ENCODE results near the gene BGN. TPM values are rescaled to one million over a fixed set of nuclear protein-coding genes. Genes with fewer than 3 reads are reported as not detected.
A peak's percentile ranks its signal among the peaks of the same experiment; 100 is the strongest.

BGN gene
- total RNA-seq, 1 donor from 2014 or later: 1.1 TPM

DNA sequence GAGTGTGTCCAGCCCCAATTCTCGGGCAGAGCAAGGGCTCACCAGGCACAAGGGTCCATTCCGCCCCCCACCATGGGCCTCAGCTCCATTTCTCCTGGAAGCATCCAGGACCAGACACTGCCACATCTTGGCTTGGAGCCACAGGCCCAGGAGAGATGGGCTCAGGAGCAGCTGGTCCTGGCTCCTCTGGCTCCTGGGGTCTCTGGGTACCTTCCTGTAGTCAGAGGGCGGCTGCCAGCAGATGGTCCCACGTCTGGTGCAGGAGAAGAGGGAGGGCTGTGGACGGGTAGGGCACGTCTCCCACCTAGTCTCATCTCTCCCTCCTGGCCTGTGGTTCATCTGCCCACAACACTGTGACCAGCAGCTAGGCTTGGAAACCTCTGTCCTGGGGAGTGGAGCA lies 30.7 kb downstream of the BGN start:
- DNase-seq (ENCODE audit: low read depth): no peak

GRCh38 chrX:153526042-153526441 lies 31.3 kb downstream of the BGN start:
- no peak for DNase-seq (ENCODE audit: low read depth)

GRCh38 chrX:153526801-153527200 lies 32.0 kb downstream of the BGN start:
- no peak for DNase-seq (ENCODE audit: low read depth)

DNA sequence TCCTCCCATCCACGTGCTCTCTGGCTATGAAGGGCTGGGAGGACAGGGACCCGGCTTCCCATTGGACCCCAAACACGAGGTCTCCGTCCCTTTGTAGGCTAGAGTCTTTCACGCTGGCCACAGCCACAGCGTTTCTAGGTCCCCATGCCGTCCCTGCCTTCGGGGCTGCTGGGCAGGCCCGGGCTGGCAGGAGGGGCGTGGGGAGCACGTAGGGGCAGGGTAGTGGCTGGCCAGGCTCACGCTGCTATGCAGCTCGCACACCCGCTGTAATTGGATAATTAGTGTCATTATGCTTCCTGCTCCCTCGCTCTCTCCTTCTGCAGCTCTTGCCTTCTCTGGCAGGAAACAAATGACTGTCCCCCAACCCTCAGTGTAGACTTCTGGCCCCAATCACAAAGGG lies 32.4 kb downstream of the BGN start:
- no peak for DNase-seq (ENCODE audit: low read depth)

DNA sequence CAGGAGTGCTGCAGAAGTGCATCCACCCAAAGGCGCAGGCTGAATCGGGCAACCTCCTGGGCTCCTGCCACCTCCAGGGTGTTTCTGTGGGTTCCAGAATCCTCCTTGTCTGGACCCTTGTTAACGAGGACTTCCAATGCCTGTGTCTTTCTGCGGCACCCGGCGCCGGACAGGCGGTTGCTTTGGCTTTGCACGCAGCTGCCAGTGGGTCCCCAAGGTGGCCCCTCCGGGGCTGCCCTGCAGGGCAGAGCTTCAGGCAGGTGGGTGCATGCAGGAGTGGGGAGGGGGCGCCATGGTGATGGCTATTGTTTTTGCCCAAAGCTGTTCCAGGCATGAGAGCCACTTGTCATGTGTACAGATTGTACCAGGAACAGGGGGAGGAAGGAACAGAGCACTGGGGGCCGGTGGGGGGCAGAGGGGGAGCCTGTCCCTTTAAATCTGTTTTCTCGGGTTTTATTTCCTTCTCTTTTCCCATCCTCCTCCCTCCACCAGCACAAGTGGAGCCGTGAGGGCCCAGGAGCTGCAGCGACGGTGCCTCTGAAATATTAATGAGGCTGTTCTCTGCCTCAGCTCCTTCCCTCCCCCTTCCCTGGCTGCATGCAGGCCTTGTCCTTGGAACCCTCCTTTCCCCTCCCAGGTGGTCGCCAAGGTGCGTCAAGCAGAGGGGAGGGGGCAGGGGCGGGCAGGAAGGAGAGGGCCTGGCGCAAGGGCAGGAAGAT lies 35.8 kb downstream of the BGN start:
- no peak for DNase-seq (ENCODE audit: low read depth)

DNA sequence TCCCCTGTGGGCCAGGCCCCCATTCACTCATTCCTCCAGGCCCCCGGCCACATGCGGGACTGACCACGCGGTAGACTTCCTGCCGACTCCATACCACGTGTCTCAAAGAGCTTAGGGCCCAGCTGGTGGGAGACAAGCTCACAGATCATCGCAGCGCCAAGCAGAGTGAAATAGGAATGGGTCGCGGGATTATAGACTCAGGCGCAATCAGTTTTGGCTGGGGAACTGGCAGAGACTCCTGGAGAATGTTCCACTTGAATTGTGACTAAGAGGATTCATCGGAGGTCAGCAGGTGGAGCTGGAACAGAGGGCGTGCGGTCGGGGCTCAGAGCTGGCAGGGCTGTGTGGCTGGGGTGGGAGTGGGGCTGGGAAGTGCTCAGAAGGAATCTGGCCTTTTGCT lies 38.3 kb downstream of the BGN start:
- DNase-seq (ENCODE audit: low read depth): peak; percentile 66

DNA sequence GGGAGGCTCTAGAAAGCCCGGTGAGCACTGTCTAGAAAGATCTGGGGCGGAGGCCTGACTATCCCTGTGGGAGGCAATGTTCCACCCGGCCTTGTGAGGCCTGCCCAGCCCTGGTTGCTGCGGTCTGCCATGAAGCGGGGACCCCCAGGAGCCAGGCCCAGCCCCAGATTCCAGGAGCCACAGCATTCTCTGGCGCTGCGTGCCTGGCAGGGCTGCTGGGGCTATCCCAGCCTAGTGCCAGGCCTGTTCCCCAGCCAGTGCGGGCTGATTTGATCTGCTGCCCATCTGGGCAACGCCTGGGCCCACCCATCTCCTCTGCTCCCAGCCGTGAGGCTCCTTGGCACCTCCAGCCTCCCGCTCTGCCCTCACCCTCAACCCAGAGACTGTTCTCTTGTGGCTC lies 42.3 kb downstream of the BGN start:
- DNase-seq (ENCODE audit: low read depth): peak; percentile 51

DNA sequence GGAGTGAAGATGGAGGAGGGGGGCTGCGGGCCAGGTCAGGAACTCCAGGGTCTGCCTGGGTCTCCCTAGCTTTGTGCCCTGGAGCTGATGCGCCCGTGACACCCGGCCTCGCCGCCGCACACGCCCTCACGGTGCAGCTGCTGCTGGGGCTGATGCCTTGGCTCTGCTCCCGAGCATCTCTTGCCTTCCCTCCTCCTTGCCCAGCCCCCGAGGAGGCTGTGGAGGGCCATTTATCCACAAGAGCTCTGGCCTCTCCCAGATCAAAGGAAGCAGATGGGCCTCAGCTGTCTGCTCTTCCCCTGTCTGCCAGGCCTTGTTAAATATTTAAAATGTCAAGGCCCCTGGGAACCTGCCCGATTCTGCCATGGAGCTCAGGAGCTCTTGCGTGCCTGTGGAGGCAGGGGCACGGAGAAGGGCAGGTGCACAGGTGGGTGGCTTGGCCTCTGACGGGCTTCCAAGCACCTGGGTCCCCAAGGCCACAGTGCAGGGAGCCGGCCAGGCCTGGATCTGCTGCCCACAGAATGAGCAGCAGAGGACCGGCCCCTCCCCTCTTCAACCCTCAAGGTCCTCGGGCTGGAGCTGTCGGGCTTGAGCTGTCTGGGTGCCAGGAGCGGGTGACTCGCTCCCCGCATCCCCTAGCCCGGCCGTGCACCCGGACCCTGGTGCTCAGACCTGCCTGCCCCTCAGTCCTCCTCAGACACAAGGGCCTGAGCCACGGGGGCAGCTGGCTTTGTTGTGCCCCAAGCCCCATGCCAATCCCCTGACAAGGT lies 42.9 kb downstream of the BGN start:
- peak; percentile 89 for DNase-seq (ENCODE audit: low read depth)

GRCh38 chrX:153538424-153538823 lies 43.6 kb downstream of the BGN start:
- peak; percentile 75 for DNase-seq (ENCODE audit: low read depth)

GRCh38 chrX:153539171-153539978 lies 44.6 kb downstream of the BGN start:
- DNase-seq (ENCODE audit: low read depth): peak; percentile 80

- DNase-seq (ENCODE audit: low read depth): no peak
Observed at GRCh38 chrX:153539979-153540358, 45.2 kb downstream of the BGN start.

DNA sequence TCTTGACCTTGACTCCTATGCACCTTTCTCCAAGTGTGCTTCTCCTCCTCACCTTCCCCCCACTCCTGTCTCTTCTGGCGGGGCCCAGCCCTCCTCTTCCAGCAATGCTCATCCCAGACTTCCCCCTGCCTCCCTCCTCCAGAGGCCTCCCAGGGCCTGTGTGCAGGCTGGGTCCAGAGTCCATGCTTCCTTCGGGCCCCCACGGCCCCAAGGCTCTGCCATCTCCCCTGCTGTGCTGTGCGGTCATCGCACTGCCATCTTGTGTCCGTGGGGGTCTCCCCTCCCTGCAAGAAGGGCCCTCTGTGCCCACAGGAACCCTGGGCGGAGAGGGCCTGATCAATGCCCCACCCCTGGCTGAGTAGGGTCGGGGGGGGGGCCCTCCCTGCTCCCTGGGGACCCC lies 49.9 kb downstream of the BGN start:
- no peak for DNase-seq (ENCODE audit: low read depth)

- no peak for DNase-seq (ENCODE audit: low read depth)
Observed at GRCh38 chrX:153546386-153546785, 51.6 kb downstream of the BGN start.

- no peak for DNase-seq (ENCODE audit: low read depth)
Observed at GRCh38 chrX:153547195-153547594, 52.4 kb downstream of the BGN start.

DNA sequence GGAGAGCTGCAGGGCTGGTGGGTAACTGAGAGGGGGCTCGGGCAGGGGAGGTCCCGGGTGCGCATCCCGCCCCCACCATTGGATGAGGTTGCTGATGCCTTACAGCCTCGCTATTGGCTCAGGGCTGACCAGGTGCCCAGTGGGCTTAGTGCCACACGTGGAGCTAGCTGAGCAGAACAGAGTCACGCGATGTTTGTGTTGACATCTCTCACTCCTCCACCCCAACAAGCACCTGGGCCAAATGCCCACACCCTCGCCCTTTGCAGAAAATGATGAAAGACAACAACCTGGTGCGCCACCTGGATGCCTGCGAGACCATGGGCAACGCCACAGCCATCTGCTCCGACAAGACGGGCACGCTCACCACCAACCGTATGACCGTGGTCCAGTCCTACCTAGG lies 54.5 kb downstream of the BGN start:
- no peak for DNase-seq (ENCODE audit: low read depth)

GRCh38 chrX:153549807-153550206 lies 55.0 kb downstream of the BGN start:
- no peak for DNase-seq (ENCODE audit: low read depth)

DNA sequence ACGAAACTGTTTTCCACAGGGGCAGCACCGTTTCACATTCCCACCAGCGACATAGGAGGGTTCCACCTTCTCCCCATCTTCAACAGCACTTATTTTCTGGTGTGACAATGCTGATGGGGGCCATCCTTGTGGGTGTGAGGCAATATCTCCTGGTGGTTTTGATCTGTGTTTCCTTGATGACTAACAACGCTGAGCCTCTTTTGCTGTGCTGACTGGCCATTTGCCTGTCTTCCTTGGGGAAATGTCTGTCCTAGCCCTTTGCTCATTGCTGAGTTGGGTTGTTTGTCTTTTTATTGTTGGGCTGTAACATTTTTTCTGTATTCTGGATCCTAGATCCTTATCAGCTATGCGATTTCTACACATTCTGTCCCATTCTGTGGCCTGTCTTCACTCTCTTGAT lies 56.4 kb downstream of the BGN start:
- DNase-seq (ENCODE audit: low read depth): no peak

DNA sequence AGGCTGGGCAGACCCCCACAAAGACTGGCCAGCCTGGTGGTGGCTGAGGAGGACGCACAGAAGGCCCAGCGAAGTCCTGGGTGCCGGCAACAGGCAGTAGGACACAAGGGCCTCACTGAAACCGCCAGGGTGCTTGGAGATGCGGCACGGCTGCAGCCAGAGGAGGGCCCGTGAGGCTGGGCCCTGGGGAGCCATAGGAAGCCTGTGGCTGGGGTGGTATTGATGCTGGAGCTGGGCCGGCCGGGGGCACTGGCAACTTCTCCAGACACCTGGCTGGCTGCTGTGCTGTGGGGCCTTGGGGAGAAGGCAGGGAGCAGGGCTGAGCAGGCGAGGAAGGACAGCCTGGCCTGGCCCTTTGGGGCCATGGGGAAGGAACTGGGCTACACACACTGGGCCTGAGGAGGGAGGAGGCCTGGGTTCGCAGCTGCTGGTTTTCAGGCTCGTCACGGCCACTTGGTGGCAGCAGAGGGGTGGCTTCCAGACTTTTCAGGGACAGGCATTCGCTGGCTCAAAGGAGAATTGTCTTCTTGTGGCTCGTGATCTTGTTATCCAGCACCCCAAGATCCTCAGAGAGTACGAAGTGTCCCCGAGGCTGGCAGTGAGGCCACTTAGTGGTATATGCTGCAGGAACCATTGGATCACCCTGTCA lies 59.9 kb downstream of the BGN start:
- peak; percentile 67 for DNase-seq (ENCODE audit: low read depth)

DNA sequence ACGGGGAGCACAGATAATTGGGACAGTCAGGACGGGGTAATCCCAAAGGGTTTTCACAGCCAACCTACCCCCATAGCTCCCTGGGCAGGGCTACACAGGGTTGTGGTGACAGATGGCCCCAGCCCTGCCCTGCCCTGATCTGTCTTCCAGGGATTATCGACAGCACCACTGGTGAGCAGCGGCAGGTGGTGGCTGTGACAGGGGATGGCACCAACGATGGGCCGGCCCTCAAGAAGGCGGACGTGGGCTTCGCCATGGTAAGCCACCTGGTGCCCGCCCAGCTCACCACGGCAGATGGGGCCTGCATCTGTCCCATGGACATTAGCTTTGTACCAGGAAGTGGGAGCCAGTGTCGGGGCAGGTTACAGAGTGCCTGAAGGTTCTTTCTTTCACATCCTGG lies 62.0 kb downstream of the BGN start:
- DNase-seq (ENCODE audit: low read depth): peak; percentile 61

DNA sequence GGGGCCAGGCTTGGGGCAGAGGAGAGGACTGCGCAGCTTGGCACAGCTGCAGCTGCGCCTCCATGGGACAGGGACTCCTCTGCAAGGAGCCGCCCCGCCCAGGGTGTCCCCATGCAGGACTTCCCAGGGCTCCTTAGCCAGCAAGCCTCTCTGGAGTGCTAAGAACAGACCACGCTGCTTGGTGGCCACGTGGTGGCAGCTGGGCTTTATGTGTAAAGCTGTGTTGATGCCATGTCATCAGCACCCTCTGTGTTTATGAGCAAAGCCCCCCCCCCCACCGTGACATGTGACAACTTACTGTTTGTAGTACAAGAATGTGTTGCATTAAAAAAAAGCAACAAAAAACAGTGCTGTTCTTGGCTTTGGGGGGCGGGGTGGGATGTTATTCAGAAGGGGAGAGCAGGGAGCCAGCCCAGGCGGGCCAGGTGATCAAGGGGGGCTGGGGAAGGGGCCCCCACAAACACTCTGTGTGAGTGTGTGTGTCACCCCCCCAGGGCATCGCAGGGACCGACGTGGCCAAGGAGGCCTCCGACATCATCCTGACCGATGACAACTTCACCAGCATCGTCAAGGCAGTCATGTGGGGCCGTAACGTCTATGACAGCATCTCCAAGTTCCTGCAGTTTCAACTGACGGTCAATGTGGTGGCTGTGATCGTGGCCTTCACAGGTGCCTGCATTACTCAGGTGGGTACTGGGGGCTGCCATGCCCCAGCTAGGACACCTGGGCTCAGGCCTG lies 63.0 kb downstream of the BGN start:
- no peak for DNase-seq (ENCODE audit: low read depth)

All from myocyte (in vitro differentiated cells).